ENCODE results near the gene UTP15.

Gene UTP15

DNA sequence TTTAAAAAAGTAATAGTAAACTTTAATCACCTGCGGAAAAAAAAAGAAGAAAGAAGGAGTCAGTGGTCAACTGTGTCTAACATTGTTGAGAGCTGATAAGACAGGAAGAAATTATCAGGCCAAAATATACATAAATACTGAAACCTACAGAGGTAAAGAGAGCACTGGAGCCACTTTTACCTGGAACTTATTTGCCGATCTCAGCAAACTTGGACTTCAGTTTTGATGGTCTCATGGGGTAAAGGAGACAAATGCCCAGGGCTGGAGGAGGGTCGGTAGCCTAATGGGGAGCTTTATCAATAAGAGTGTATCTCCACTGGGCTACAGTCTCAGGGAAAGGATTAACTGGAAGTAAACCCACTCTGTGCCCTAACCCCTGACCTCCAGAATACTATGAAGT, 33.8 kb downstream of the UTP15 start:
- TF ChIP-seq, protein P1, sequence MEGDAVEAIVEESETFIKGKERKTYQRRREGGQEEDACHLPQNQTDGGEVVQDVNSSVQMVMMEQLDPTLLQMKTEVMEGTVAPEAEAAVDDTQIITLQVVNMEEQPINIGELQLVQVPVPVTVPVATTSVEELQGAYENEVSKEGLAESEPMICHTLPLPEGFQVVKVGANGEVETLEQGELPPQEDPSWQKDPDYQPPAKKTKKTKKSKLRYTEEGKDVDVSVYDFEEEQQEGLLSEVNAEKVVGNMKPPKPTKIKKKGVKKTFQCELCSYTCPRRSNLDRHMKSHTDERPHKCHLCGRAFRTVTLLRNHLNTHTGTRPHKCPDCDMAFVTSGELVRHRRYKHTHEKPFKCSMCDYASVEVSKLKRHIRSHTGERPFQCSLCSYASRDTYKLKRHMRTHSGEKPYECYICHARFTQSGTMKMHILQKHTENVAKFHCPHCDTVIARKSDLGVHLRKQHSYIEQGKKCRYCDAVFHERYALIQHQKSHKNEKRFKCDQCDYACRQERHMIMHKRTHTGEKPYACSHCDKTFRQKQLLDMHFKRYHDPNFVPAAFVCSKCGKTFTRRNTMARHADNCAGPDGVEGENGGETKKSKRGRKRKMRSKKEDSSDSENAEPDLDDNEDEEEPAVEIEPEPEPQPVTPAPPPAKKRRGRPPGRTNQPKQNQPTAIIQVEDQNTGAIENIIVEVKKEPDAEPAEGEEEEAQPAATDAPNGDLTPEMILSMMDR (IDR thresholded peaks at IDR 0.05) = no peak

DNA sequence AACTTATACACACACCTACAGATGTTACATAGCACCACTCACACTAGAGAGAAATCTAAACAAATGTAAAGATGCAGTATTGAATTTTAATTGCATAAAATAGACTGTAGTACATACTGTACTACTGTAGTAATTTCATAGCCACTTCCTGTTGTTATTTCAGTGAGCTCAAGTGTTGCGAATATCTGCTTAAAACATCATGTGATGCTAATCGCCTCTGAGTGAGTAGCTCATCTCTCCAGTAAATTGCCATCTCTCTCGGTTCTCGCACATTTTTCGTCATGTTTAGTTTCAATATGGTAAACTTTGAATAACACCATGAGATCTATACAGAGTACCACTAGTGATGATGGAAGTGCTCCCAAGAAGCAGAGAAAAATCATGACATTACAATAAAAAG, 38.5 kb downstream of the UTP15 start:
- TF ChIP-seq, protein P1 (IDR thresholded peaks at IDR 0.05) = no peak

DNA sequence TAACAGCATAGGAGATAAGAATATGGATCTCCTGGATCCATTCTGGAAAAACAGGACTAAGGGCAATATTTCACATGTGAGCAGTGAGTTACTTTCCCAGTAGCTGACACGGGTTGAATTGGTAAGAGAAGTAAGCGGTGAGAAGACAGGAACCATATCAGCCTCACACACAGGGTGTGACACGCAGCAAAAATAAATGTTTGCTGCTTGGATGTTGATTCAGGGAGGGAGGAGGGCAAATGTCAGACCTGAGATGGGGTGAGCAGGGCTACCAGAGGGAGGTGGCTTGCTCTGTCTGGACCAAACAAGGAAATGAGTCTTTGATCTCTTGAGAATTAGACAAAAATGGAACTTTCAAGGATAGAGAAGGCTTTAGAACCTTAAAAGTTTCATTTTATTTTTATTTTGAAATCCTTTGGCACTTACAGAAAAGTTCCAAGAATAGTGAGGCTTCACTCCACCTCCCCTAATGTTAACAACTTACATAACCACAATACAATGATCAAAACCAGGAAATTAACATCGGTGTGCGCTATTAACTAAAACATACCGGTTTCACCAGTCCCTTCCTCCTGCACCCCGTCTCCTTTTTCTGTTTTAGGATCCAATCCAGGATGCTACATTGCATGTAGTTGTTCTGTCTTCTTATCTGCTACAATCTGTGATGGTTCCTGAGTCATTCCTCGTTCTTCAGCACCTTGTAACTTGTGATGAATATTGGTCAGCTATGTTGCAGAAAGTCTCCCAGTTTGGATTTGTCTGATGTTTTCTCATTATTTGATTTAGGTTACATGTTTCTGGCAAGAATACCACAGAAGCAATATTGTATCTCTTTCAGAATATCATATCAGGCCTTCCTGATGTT, 39.9 kb downstream of the UTP15 start:
- TF ChIP-seq, protein P1 (IDR thresholded peaks at IDR 0.05) = no peak

DNA sequence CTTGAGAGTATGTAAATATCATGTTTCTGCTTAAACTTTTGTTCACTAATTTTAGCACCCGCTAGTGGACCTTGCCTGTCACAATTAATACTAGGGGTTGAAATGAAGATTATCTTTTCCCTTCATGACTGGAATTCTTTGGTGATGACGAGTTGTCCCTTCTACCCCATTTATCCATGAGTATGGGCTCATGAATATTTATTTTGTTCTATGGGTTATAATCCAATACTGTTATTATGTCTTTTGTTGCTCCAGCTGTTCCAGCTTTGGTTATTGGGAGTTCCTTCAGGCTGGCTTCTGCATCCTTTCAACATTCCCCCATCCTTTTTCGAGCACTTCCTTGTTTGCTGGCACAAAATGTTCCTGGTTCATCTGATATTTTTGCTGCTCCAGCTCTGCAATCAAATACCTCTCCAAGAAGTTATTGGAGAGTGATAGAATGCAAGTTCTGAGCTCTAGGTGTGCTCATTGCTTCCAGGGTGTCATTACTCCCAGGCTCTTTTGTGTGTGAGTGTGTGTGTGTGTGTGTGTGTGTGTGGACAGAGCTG, 40.7 kb downstream of the UTP15 start:
- TF ChIP-seq, protein P1 (IDR thresholded peaks at IDR 0.05) = 0 out of 2 replicates have a peak, but pooled peaks have one; percentile 13

DNA sequence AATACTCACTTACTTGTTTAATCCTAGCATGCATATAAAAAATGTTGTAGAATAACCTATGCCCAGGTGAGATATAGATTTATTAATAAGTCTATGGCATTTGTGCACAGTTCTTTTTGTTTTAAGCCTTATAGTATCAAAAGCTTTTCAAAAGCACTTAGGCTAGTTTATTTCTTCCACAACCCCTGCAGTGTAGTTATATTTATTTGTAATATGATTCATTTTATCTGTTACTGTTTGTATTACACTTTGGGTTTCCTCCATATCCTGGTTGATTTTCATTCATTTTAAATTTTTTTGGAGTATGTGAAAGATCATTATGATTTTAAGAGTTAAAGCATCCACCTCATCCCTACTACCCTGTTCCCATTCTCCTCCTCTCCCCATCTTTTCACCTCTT, 41.7 kb downstream of the UTP15 start:
- TF ChIP-seq, protein P1 (IDR thresholded peaks at IDR 0.05) = no peak

DNA sequence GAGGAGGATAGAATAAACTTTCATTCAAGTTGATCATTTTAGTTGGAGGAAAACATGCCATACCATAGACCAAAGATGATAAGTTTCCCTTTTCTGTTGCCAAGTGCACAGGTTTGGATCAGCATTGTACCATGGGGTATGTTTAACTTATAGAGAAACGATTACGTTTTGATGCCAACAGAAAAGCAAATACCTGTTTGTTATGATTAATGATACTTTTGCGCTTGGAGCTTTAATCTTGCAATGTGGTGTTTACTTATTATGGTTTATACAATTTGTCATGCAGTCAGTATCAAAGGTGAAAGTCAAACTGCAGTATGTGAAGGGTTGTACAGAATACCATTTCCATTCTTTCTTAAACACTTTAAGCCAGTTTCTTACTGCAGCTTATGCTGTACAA, 47.3 kb downstream of the UTP15 start:
- TF ChIP-seq, protein P1 (IDR thresholded peaks at IDR 0.05) = no peak

DNA sequence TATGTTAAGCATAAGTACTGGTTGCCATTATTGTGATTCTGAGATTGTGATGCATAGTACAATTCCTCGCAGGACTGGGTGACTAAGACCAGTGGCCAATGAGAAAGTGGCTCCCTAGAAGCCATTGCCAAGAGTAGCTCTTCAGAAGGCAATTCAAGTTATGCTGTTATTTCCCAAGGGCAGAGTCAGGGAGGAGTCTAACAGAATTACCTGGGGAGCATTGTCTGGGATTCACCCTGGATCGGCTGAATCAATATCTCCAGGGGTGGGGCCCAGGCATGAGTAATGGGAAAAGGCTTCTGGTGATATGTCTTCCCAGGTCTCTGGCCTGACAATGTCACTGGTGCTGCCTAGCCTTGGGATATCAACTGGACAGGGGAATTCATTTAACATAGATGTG, 49.5 kb downstream of the UTP15 start:
- TF ChIP-seq, protein P1 (IDR thresholded peaks at IDR 0.05) = no peak
